Measurements from ENCODE around the gene VPS11. TPM values are rescaled to one million over a fixed set of nuclear protein-coding genes. Genes with fewer than 3 reads are reported as not detected.

VPS11 gene
- total and polyA plus RNA-seq, 7 donors = 16.2 to 25.4 (median 20.4) TPM

DNA sequence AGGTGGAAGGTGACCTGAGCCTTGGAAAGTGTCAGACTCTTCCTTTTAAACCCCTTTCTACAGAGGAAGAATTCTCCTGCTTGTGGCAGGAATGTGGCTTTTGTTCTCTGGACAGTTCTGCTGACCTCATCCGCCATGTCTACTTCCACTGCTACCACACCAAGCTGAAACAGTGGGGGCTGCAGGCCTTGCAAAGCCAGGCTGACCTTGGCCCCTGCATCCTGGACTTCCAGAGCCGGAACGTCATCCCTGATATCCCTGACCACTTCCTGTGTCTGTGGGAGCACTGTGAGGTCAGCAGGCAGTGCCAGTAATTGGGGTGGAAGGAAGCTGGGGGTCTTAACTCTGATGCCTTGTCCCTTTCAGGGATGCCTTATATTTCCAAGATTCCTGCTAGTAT, 63.0 kb downstream of the VPS11 start:
- peaks cover 5% of the 10 kb centered on the region for H3K4me1 ChIP-seq
- no peaks in the 10 kb centered on the region for H3K27me3 ChIP-seq (ENCODE audit: insufficient read depth in 3 of 3, low read length in 2 of 3)
- intact Hi-C loops (cut with DNase I) = no loop called here
- DNase-seq = no peak
- no peak overlapping the region for H3K27ac ChIP-seq
- TF ChIP-seq, protein P1, sequence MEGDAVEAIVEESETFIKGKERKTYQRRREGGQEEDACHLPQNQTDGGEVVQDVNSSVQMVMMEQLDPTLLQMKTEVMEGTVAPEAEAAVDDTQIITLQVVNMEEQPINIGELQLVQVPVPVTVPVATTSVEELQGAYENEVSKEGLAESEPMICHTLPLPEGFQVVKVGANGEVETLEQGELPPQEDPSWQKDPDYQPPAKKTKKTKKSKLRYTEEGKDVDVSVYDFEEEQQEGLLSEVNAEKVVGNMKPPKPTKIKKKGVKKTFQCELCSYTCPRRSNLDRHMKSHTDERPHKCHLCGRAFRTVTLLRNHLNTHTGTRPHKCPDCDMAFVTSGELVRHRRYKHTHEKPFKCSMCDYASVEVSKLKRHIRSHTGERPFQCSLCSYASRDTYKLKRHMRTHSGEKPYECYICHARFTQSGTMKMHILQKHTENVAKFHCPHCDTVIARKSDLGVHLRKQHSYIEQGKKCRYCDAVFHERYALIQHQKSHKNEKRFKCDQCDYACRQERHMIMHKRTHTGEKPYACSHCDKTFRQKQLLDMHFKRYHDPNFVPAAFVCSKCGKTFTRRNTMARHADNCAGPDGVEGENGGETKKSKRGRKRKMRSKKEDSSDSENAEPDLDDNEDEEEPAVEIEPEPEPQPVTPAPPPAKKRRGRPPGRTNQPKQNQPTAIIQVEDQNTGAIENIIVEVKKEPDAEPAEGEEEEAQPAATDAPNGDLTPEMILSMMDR (IDR thresholded peaks at IDR 0.05) = no peak
- H3K4me3 ChIP-seq = no peak overlapping the region
- H3K9me3 ChIP-seq = no peaks in the 10 kb centered on the region
- ATAC-seq = no peak
- peaks cover 0 to 88% of the 10 kb centered on the region in 2 donors for H3K36me3 ChIP-seq (ENCODE audit: insufficient read depth in 1 of 2, low read depth in 1 of 2)
- WGBS, 3 donors = 60 to 71% (median 64%) methylated on average over 3 of the region's 3 CpGs

Other genes with a start within 250 kb of the VPS11 start
- under 1 TPM in 1 of 4 donors, not detected in 3; 0.17 TPM for gene CXCR5, start 183.9 kb upstream of the VPS11 start, total RNA-seq
- gene CXCR5, start 183.9 kb upstream of the VPS11 start, polyA plus RNA-seq = under 1 TPM; 0.14 to 0.25 (median 0.21) TPM
- gene BCL9L, start 141.9 kb upstream of the VPS11 start, total RNA-seq = 100 to 1,000 TPM in 1 of 4 donors, 10 to 100 TPM in 3; 52.4 to 124 (median 68.0) TPM
- gene BCL9L, start 141.9 kb upstream of the VPS11 start, polyA plus RNA-seq = 10 to 100 TPM in 1 of 3 donors, 1 to 10 TPM in 2; 8.1 to 31.2 (median 8.6) TPM
- gene UPK2, start 111.5 kb upstream of the VPS11 start, total RNA-seq = not detected
- gene UPK2, start 111.5 kb upstream of the VPS11 start, polyA plus RNA-seq = under 1 TPM in 1 of 3 donors, not detected in 2; 0.23 TPM
- gene FOXR1, start 96.1 kb upstream of the VPS11 start, total RNA-seq = not detected
- not detected for gene FOXR1, start 96.1 kb upstream of the VPS11 start, polyA plus RNA-seq
- gene CENATAC, start 69.7 kb upstream of the VPS11 start, total RNA-seq = 10 to 100 TPM in 3 of 4 donors, 1 to 10 TPM in 1; 5.4 to 18.9 (median 10.9) TPM
- gene CENATAC, start 69.7 kb upstream of the VPS11 start, polyA plus RNA-seq = 10 to 100 TPM in 2 of 3 donors, 1 to 10 TPM in 1; 9.4 to 23.5 (median 10.1) TPM
- 1,000 to 10,000 TPM; 1,024 to 1,264 (median 1,219) TPM for gene RPS25, start 49.5 kb upstream of the VPS11 start, total RNA-seq
- 1,000 to 10,000 TPM; 1,713 to 2,514 (median 2,031) TPM for gene RPS25, start 49.5 kb upstream of the VPS11 start, polyA plus RNA-seq
- 10 to 100 TPM; 46.1 to 61.5 (median 56.8) TPM for gene TRAPPC4, start 49.1 kb upstream of the VPS11 start, total RNA-seq
- gene TRAPPC4, start 49.1 kb upstream of the VPS11 start, polyA plus RNA-seq = 10 to 100 TPM; 39.0 to 99.5 (median 52.8) TPM
- 10 to 100 TPM; 17.0 to 26.9 (median 20.5) TPM for gene SLC37A4, start 36.9 kb upstream of the VPS11 start, total RNA-seq
- gene SLC37A4, start 36.9 kb upstream of the VPS11 start, polyA plus RNA-seq = 10 to 100 TPM; 10.6 to 34.3 (median 25.9) TPM
- 10 to 100 TPM; 24.1 to 40.1 (median 33.2) TPM for gene HYOU1, start 10.6 kb upstream of the VPS11 start, total RNA-seq
- gene HYOU1, start 10.6 kb upstream of the VPS11 start, polyA plus RNA-seq = 10 to 100 TPM; 21.2 to 46.2 (median 30.0) TPM
- 10 to 100 TPM; 18.1 to 33.3 (median 25.8) TPM for gene HMBS, start 17.1 kb downstream of the VPS11 start, total RNA-seq
- gene HMBS, start 17.1 kb downstream of the VPS11 start, polyA plus RNA-seq = 10 to 100 TPM; 38.3 to 45.3 (median 40.4) TPM
- 10 to 100 TPM in 3 of 4 donors, 1 to 10 TPM in 1; 9.4 to 12.9 (median 12.3) TPM for gene DPAGT1, start 34.0 kb downstream of the VPS11 start, total RNA-seq
- gene DPAGT1, start 34.0 kb downstream of the VPS11 start, polyA plus RNA-seq = 10 to 100 TPM; 12.1 to 38.7 (median 27.3) TPM
- gene C2CD2L, start 39.5 kb downstream of the VPS11 start, total RNA-seq = 10 to 100 TPM; 10.9 to 16.8 (median 15.0) TPM
- gene C2CD2L, start 39.5 kb downstream of the VPS11 start, polyA plus RNA-seq = 10 to 100 TPM; 14.5 to 28.7 (median 15.2) TPM
- 10 to 100 TPM; 10.1 to 16.2 (median 14.3) TPM for gene HINFP, start 53.8 kb downstream of the VPS11 start, total RNA-seq
- gene HINFP, start 53.8 kb downstream of the VPS11 start, polyA plus RNA-seq = 10 to 100 TPM in 2 of 3 donors, 1 to 10 TPM in 1; 8.3 to 20.6 (median 10.9) TPM
- under 1 TPM in 3 of 4 donors, not detected in 1; 0.12 to 0.38 (median 0.30) TPM for gene ABCG4, start 81.2 kb downstream of the VPS11 start, total RNA-seq
- gene ABCG4, start 81.2 kb downstream of the VPS11 start, polyA plus RNA-seq = under 1 TPM; 0.03 to 0.22 (median 0.08) TPM
- 10 to 100 TPM; 18.1 to 28.7 (median 27.1) TPM for gene NLRX1, start 100.9 kb downstream of the VPS11 start, total RNA-seq
- 10 to 100 TPM in 2 of 3 donors, 1 to 10 TPM in 1; 8.8 to 15.4 (median 10.3) TPM for gene NLRX1, start 100.9 kb downstream of the VPS11 start, polyA plus RNA-seq
- not detected for gene NHERF4, start 117.7 kb downstream of the VPS11 start, total RNA-seq
- gene NHERF4, start 117.7 kb downstream of the VPS11 start, polyA plus RNA-seq = under 1 TPM; 0.06 to 0.17 (median 0.07) TPM
- gene CBL, start 138.5 kb downstream of the VPS11 start, total RNA-seq = 1 to 10 TPM; 3.6 to 7.6 (median 7.2) TPM
- 1 to 10 TPM in 2 of 3 donors, under 1 TPM in 1; 0.94 to 3.4 (median 2.2) TPM for gene CBL, start 138.5 kb downstream of the VPS11 start, polyA plus RNA-seq
- gene MCAM, start 249.3 kb downstream of the VPS11 start, total RNA-seq = 10 to 100 TPM; 24.5 to 71.1 (median 43.6) TPM
- 10 to 100 TPM; 15.4 to 27.4 (median 27.3) TPM for gene MCAM, start 249.3 kb downstream of the VPS11 start, polyA plus RNA-seq